Subcutaneous preadipocyte (primary cell): ENCODE results near the gene STRC. TPM values are rescaled to one million over a fixed set of nuclear protein-coding genes. Genes with fewer than 3 reads are reported as not detected.

ENCODE experiments used
- small RNA-seq: library from RNA; depleted of rRNA; stranded (forward); fragments of <200 nt; gene quantifications from one replicate; pipeline ENCODE3, GENCODE V24; 2012
- total RNA-seq: library from RNA; depleted of rRNA; stranded (reverse); fragments of >200 nt; gene quantifications from 2 replicates; pipeline ENCODE4 v1.2.3, GENCODE V29; 2012

STRC gene
- total RNA-seq: 0.73 TPM in 1 of 2 replicates, not detected in the other

GRCh38 chr15:43618700-43619099 lies at the start of gene STRC:
Gene STRC, minus strand, starts transcription at chr15:43618800. Its CDS starts 78 bp downstream, at chr15:43618722.

GRCh38 chr15:43648649-43649429 lies 30.2 kb upstream of the STRC start, which contains the start of gene CATSPER2:
Gene CATSPER2, minus strand, starts transcription at chr15:43648844. Its CDS starts 783 bp downstream, at chr15:43648061.

GRCh38 chr15:43593328-43594190 lies 25.0 kb downstream of the STRC start, which contains the start of gene CKMT1B:
Gene CKMT1B, plus strand, starts transcription at chr15:43594027. Its CDS starts 192 bp downstream, at chr15:43594219.

GRCh38 chr15:43589778-43590466 lies 28.7 kb downstream of the STRC start, which contains the start of gene PPIP5K1:
Gene PPIP5K1, minus strand, starts transcription at chr15:43590208. Its CDS starts 5,704 bp downstream, at chr15:43584504.

Small RNA genes within 50 kb of the gene (small RNA-seq; reads per million reads assigned to genes)
- gene PDIA3P2 (not detected), gene RNU6-554P (not detected), gene RNU6-610P (not detected)

Other genes starting within 250 kb of the STRC start
- 15.1 and 25.6 TPM in 2 replicates for gene ZSCAN29, start 247.8 kb downstream of the STRC start, total RNA-seq
- 9.6 and 17.6 TPM in 2 replicates for gene TUBGCP4, start 247.7 kb downstream of the STRC start, total RNA-seq
- 43.4 and 61.0 TPM in 2 replicates for gene TP53BP1, start 125.6 kb downstream of the STRC start, total RNA-seq
- 45.4 and 72.8 TPM in 2 replicates for gene MAP1A, start 101.2 kb downstream of the STRC start, total RNA-seq
- gene PPIP5K1, start 28.6 kb downstream of the STRC start, total RNA-seq: 12.5 and 24.8 TPM in 2 replicates
- not detected in 2 replicates for gene CKMT1B, start 24.8 kb downstream of the STRC start, total RNA-seq
- 0.39 and 1.5 TPM in 2 replicates for gene CATSPER2, start 30.0 kb upstream of the STRC start, total RNA-seq
- gene CKMT1A, start 75.1 kb upstream of the STRC start, total RNA-seq: not detected in 2 replicates
- gene PDIA3, start 127.6 kb upstream of the STRC start, total RNA-seq: 125 and 138 TPM in 2 replicates
- 0.37 and 0.78 TPM in 2 replicates for gene ELL3, start 158.2 kb upstream of the STRC start, total RNA-seq
- 199 and 334 TPM in 2 replicates for gene SERF2, start 173.5 kb upstream of the STRC start, total RNA-seq
- gene SERINC4, start 181.4 kb upstream of the STRC start, total RNA-seq: 0.20 TPM in 1 of 2 replicates, not detected in the other
- gene HYPK, start 181.8 kb upstream of the STRC start, total RNA-seq: 7.2 and 8.1 TPM in 2 replicates
- gene MFAP1, start 205.9 kb upstream of the STRC start, total RNA-seq: 17.6 and 18.8 TPM in 2 replicates
- 15.4 and 31.7 TPM in 2 replicates for gene WDR76, start 208.2 kb upstream of the STRC start, total RNA-seq